GM21381 (cell line): ENCODE data around the gene GSTO1.

ENCODE experiments used
- ATAC-seq: cut with Tn5 transposase; IDR thresholded peaks from one replicate; pipeline ENCODE4 v1.9.1; 2021; ENCODE audit warnings: mild to moderate bottlenecking, moderate library complexity; ENCODE audit not compliant: unreplicated experiment

The GSTO1 gene

DNA sequence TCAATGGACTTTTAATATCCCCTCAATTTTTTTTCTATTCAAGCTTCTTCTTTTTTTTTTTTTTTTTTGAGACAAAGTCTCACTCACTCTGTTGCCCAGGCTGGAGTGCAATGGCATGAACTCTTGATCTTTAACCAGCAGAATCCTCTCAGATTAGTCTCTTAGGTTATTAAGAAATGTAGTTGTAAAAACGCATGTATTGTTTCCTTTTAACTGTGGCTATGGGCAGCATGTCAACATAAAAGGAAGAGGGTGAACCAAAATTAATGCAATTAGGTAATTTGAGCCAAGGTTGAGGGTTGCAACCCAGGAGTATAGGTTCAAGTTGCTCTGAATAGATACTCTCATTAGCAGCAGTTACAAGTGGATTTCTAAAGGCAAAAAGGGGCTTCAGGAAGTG, 4.3 kb upstream of the GSTO1 start:
- no peak for ATAC-seq

DNA sequence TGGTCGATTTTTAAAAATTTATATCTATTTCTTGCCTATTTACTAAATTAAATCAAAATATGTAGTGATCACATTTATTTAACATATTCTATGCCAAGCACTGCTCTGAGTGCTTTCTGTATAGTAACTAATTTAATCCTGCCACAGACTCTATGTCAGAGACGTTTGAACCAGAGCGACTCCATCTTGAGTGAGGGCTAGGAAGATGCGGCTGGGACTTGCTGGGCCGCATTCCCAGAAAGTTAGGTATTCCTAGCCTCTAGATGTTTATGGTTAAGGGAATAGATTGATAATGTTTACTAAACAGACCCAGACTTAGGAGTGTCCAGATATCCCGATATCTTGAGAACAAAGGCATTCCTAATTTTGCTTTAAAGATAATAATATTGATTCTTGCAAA, 3.2 kb upstream of the GSTO1 start:
- ATAC-seq = no peak

DNA sequence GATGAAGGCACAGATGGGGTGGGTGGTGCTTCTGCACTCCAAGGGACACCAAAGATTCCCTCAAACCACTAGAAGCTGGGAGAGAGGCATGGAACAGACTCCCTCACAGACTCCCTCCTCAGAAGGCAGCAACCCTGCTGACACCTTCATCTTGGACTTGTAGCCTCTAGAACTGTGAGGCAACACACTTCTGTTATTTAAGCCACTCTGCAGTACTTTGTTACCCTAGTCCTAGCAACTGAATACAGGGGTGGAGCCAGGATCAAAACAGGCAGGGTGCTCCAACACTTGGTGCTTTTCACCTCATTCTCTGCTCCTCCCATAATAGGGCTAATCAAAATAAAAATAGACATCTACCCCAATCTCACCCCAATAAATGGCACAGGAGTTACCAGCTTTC, 2.3 kb upstream of the GSTO1 start:
- no peak for ATAC-seq

DNA sequence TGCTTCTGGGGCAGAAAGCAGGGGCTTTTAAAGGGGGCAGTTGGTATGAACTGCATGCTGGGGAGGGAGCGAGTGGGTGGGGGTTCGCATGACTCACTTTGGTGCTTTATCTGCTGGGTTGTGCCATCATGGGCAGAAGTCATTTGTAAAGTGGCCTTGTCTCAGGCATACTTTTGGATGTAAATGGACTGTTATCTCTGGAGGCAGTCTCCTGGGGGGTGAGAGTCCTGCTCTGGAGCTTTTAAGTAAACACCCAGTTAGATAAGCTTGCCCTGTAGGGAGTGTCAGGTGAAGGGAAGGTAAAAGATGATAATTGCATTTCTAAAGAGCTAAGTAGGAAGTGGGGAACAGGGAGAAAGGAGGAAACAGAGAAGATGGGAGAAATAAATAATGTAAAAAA, 1.6 kb upstream of the GSTO1 start:
- ATAC-seq = no peak

DNA sequence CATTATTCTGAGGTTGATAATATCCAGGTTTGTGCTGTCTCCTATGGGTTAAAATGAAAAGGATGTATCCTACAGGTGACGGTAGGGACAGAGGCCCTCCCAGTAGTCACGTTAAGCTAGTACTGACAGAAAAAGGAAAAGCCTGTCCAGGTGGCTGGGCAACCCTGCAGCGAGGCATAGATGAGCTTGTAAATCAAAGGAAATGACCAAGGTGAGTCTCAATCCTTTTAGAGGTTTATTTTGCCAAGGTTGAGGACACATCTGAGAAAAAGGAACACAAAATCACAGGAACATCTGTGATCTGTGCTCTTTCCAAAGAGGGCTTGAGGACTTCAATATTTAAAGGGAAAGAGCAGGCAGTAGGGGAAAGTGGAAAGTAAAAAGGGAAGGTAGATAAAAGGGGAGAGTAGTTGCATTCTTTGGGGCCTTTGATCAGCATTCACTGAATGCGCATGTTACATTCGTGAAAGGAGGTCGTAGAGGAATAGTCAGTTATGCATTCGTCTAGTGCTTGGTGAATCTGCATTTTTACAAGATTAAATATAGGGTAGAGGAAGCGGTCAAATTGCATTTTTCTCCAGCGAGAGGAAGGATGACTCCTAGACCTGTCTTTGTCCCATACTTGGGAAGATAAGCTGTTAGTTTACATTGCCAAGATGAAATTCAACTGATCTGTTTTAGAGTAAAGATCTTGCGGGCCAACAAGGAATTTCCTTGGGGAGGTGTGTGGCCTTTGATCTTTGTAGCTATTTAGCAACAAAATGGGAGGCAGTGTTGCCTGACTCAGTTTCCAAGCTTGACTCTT, 884 bp upstream of the GSTO1 start:
- no peak for ATAC-seq

DNA sequence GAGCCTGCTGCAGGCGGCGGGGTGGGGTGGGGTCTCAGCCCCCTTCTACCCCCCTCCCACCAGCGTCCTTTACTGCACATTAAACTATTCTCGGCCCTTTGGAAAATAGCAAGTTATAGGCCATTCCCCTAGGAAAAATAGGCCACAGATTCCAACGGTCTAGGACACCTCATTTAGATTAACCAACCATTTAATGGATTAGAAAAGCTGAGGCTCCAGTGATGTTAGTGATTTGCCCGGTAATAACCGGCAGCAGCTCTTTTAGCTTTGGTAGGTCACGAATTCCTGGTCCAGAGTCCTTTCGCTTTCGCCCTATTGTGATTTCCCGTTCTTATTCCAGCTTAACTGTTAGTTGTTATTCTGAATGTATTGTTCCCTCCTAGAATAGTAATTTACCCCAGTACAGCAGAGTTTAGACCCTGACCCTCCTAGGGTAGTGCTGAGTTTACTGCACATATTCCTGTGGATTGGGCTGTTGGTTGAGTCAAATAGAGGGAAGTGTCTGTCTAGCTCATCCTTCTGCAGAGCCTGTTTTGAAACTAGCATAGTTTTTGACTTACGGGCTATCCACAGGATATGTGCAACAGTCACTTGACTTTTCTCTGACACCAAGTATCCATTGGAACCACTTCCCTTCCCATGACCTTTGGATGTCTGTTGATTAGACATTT, 754 bp downstream of the GSTO1 start:
- no peak for ATAC-seq

DNA sequence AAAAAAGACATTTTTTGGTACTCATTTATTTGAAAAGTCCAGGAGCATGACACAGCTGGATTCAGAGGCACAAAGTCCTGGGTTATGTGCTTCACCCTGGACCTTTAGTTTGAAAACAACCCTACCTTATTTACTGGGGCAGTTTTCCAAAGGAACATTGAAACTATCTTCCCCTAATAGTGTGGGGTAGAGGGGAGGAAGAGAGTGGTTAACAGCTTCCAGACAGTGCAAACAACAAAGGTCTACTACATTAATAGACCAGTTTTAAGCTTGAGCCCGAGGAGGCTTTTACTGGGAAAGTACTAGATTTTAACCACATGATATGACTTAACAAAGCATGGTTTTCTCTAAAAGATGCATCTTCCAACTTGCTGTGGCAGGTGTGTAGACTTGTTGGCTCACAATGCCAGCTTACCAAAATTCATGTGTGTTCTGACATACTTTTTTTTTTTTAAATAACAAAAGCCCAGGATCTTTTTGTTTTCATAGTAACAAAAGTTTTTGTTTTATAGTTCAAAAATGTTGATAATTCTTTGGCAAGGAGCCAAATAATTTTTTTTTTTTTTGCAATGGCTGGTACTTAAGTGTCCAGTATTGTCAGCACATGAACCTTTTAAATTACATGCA, 1.8 kb downstream of the GSTO1 start:
- ATAC-seq = no peak

DNA sequence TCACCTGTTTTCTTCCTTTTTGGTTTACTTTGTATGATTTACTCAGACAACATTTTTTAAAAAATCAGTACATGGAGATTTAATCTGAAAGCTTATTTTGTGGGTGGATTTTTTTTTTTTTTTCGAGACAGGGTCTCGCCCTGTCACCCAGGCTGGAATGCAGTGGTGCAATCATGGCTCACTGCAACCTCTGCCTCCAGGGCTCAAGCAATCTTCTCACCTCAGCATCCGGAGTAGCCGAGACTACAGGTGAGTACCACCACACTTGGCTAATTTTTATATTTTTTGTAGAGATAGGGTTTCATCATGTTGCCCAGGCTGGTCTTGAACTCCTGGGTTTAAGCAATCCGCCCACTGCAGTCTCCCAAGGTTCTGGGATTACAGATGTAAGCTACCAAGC, 2.5 kb downstream of the GSTO1 start:
- no peak for ATAC-seq

DNA sequence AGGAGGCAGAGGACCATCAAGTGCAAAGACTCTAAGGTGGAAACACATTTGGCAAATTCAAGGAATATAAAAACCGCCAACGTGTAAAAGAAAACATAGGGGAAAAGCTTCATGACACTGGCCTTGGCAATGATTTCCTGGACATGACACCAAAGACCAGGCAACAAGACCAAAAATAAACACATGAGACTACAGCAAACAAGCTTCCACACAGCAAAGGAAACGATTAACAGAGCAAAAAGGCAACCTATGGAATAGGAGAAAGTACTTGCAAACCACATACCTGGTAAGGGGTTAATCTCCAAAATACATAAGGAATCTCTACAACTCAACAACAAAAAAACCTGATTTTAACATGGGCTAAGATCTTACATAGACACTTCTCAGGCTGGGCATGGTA, 3.5 kb downstream of the GSTO1 start:
- no peak for ATAC-seq

DNA sequence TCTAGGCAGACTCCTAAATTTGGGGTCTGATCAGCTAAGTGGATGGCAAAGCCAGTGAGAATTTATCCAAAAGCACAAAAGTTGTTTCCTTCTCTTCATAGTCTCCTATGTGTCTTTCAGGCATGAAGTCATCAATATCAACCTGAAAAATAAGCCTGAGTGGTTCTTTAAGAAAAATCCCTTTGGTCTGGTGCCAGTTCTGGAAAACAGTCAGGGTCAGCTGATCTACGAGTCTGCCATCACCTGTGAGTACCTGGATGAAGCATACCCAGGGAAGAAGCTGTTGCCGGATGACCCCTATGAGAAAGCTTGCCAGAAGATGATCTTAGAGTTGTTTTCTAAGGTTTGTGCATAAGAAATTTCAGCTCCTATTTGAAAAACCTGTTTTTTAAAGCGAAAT, 4.8 kb downstream of the GSTO1 start:
- ATAC-seq = no peak

DNA sequence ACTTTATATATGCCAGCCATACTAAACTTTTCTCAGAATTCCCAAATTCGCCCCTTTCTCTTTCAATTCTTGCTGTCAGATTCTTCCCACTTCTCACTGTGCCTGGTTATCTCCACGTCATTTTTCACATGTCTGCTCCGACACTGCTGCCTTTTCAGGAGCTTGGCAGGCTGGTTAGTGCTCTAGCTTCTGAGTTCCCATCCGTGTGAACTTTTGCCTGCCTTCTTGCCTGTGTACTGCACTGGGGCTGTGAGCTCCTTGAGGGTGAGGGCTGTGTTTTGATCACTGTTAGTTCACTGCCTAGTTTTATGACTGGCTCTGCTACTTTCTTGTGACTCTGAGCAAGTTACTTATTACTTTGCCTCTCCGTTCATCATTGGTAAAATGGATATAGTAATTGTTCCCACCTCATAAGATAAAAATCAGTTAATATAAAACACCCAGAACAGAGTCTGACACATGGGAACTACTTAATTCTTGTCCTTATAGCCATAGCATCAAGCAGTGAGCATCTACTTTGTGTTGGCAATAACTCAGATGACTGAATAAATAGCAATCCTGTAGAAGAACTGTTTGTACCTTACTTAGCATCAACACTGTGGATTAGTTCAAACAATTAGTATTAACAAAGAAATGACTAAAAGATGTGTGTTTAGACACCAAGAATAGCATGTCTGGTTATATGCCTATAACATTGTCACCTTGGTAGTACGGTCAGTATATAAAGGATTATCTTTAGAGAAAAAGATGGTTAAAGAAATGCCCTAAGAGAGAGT, 5.5 kb downstream of the GSTO1 start:
- ATAC-seq = no peak

DNA sequence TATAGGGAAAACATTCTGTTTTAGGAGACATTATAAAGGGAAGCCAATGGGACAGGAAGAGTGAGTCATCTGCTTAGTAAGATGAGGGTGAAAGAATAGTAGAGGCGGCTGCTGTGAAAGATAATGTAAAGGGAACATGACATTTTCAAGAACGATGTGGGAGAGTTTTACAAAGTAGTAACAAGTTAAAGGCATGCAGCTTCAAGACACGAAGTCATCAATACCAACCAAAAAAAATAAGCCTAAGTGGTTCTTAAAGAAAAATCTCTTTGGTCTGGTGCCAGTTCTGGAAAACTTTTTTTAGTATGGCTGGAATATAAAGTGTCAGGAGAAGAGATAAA, 6.1 kb downstream of the GSTO1 start:
- ATAC-seq = no peak

DNA sequence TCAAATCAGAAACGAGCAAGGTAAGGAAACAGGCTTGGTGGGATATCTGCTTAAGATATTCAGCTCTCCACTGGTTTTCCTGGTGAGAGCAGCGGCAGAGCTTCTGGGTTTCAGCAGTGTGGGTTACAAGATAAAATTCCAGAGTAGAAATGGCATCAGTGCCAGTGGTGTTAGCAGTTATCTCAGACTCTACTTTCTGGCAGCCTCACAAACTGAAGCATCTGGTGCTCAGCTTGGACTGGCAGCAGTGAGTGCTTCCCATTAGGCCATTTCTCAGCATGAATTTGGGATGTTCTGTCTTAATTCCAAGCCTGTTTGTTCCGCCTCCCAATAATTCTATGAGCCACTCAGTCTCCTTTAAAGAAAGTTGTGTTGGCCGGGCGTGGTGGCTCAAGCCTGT, 7.4 kb downstream of the GSTO1 start:
- no peak for ATAC-seq

DNA sequence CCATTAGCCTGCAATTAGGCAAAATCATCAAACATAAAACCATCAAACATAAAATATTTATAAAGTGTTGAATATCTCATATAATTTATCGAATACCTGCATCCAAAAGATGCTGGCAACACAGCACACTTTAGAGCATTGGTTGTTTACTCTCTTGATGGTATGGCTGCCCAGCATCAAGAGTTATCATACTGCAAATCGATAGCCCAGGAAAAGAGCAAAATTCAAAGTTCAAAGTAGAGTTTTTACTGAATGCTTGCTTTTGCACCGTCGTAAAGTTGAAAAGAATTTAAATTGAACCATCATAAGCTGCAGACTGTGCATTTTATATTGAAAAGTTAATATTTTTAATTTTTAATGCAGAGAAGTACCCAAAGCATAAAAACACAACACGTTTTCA, 10.1 kb downstream of the GSTO1 start:
- no peak for ATAC-seq

DNA sequence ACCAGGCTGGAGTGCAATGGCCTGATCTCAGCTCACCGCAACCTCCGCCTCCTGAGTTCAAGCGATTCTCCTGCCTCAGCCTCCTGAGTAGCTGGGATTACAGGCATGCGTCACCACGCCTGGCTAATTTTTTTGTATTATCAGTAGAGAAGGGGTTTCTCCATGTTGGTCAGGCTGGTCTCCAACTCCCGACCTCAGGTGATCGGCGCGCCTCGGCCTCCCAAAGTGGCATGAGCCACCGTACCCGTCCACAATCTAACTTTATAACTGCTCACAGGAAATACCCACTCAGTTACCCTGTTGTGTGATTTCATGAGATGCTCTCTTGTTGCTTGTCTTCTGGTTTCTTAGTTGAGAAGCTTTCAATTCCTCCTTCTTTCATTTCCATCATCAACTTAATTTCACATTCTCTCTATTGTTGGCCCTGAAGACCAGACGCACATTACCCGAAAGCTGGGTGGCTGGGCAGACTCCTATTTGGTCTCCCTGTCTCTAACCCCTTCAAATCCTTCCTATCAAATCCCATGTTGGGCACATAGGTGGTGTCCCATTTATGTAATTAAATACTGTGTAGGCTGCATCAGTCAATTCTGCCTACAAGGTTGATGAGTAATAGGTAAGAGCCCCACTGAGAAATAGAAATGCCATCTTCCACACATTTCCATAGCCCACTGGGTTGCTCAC, 13.2 kb downstream of the GSTO1 start:
- no peak for ATAC-seq

DNA sequence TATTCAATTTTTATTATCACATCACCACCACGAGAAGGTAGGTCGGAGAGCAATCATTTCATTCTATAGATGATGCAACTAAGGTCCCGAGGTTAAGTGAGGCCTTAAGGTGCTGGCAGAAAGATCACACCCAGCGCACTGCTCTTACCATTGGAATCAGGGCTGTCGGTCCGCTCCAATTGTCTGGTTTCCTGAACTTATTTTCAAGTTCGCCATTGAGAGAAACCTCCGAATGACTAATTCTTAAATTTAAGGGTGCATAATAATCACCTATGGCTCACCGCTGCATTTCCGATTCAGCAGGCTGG, 13.7 kb downstream of the GSTO1 start:
- ATAC-seq = no peak

DNA sequence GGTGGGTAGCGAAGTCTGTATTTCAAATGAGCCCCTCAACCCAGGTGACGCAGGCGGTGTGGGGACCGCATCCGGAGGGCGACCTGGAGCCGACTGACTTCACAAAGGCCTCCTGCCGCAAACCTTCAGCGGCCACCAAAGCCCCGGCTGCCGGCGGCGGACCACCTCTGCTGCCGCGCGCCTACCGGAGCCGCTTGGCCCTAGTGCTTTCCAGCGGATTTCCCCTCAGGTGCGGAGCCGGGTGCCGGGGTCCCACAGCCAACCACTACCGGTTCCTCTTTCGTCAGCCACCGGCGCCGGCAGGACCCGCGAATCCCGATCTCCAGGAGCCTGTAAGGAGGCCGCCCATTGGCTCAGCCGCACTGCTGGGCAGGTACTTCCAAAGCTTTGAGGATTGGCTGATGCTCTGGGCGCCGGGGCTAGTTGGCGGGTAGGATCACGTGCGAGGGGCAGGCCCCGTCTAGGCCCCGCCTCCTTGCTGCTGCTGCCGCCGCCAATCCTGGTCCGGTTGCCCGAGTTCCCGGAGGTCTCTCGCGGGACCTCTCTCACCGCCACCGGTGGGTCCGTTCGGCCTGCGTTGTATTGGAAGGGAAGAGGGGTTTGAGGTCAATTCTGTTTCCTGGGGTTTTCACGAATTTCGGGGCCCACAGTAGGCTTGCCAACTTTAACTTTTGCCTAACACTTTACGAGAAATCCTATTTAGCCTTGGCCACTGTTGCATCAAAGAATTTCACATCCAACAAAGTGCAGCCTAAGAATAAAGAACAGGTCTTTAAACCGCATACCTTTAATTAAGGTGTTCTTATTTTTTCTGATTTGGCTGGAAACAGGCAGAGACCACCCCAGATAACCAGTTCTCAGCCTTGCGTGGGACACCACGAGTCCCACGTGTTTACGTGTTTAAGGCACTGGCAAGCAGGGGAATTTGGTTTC, 14.3 kb downstream of the GSTO1 start, which contains the start of gene GSTO2:
GSTO2 (plus strand) TSS at position 472 of the 933 bp plus-strand sequence. CDS start 5,732 bp downstream, outside the sequence.
- ATAC-seq = peak; percentile 99

DNA sequence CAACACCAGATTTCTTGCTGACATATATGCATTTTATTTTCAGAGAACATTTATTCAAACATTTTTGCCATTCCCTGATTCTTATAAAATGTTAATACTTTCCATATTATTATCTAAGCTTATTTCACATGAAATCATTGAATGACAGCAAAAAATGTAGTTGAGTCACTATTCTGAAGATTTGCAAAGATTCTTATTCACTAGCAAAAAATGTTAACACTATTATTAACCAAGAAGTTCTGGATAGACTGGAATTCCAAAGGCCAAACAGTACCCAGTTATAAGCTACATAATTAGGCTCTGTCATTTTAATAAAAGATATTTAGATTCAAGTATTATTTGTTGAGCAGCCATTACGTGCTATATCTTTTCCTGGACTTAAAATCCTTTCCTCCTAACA, 18.6 kb downstream of the GSTO1 start:
- ATAC-seq = no peak

DNA sequence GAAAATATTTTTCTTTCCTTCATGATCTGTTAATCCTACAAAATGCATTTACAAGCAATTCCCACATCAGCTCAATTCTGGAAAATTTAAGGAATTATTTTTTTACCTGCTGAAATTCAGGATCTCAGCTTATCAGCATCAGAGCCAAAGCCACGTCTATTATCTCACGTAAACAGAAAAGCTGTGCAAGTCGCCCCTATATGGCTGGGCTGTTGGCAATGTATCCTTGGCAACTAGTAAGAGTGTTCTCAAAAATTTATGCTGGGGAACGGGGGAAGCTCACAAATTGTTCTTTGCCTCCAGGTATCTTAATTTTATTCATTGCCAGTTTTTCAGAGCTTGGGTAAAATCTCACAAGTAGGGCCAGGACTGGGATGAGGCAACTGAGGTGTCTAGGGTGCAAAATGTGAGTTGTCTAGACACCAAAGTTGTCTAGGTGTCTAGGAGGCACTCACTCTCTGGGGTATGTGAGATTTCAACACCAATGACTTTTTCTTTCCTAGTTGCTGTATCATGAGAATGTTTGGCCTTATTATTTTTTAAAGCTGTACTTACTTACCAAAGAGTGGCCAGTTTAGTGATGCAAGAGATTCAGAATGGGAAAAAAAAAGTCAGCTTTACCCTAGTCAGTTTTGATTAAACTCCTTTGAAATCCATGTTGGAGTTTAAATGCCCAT, 19.3 kb downstream of the GSTO1 start:
- no peak for ATAC-seq
